SK-MEL-5 (cell line): ENCODE data around the gene UBN2. TPM values are rescaled to one million over a fixed set of nuclear protein-coding genes. Genes with fewer than 3 reads are reported as not detected.
"Not testable (repeated sequence)": the region's sequence is repeated elsewhere in the genome, so short reads cannot be mapped to it uniquely, and the experiment has no call there.

Source experiments
- DNase-seq: peaks from one replicate; pipeline ENCODE4 v3.0.0-alpha.2; 2016; ENCODE audit warnings: low read depth, low spot score
- in situ Hi-C: cut with HindIII; loops from 2 replicates; pipeline ENCODE4 v1.10.0; 2016; ENCODE audit warnings: low sequenced_read_pairs, high pct_unique_total_duplicates, low pct_unique_long_range_greater_than_20kb
- polyA plus RNA-seq, 2 experiments: library from polyadenylated mRNA; depleted of rRNA; stranded (reverse); fragments of >200 nt; gene quantifications; 2 replicates each; pipeline ENCODE4 v1.2.3, GENCODE V29; 2015
- total RNA-seq: library from RNA; depleted of rRNA; stranded (reverse); fragments of >200 nt; shearing (Covaris generic); gene quantifications from 2 replicates; pipeline ENCODE4 v1.2.3, GENCODE V29; 2014; rRNA removed

The UBN2 gene
- total RNA-seq: 4.5 and 5.4 TPM in 2 replicates
- polyA plus RNA-seq (2015; cell fraction: cytosol; rRNA removed): 2.8 and 4.7 TPM in 2 replicates
- polyA plus RNA-seq (2015; cell fraction: nucleus; rRNA removed): 13.8 and 14.2 TPM in 2 replicates

DNA sequence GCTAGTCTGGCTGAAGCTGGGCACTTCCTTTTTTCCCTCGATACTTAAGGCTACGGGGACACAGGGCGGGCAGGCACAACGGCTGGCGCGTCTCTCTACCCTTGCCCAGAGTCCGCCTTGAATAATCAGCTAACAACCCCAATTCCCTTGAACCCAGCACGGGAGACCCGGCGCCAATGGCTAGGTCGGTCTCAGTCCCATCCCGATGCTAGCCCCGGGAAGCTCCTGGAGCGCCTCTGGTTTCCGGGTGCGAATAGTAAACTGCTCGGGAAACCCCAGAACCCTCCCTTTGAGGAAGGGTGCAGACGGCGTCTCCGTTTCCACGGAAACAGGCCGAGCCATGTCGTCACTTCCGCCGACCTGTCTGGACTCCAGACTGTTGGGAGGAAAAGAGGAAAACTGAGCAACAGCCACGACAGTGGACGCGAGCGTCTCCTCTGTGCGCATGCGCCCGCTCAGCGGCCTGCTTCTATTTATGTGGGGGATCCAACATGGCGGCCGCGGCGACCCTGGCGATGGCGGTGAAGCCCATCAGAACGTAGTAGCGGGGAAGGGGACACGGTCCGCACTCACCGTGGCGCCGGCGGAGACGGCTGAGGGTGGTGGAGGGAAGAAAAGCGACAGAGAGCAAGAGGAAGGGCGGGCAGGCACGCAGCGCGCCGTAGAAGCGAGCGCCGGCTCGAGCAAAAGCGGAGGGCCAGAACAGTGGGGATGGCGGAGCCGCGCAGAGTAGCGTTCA is at the start of gene UBN2:
Gene UBN2 (plus strand): TSS at position 464 of the 739 bp plus-strand sequence. CDS start 248 bp downstream, at position 712.
- in situ Hi-C loops: no loop called here
- DNase-seq: peak; percentile 99

- DNase-seq: no peak
- in situ Hi-C loops: no loop called here
These were observed 49.6 kb upstream of the UBN2 start for GRCh38 chr7:139181404-139181803.

DNA sequence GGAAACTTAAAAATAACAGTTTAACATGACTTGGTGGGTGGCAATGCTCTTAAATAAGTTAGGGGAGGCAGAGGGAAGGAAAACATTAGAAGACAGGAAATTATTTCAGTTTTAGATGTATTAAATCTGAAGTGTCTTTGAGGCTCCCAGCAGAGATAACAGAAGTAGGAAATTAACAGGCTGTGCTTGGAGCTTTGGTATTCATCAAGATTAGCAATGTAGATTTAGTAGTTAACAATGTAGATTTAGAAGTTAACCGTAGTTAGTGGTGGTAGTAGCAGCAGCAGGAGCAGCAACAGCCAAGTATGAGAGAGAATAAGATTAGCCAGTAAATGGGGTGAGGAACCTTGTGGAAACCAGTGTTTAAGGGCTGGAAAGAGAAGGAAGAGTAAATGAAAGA is 48.7 kb upstream of the UBN2 start:
- DNase-seq: no peak
- in situ Hi-C loops: no loop called here

DNA sequence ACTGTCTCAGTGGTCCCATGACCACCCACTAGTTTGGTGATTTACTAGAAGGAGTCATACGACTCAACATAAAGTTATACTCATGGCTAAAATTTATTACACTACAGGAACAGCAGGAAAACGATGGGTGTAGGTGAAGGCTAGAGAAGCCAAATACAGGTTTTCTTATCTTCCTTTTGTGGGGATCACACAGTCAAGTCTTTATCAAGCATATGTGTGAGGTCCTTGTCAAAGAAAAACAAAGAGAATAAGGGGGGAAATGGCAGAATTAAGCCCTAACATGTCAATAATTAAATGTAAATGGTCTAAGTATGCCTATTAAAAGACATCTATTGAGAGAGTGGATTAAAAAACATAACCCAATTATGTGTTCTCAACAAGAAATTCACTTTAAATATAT is 47.8 kb upstream of the UBN2 start:
- in situ Hi-C loops: no loop called here
- DNase-seq: no peak

GRCh38 chr7:139183878-139184338 is 47.1 kb upstream of the UBN2 start:
- in situ Hi-C loops: no loop called here
- DNase-seq: no peak

DNA sequence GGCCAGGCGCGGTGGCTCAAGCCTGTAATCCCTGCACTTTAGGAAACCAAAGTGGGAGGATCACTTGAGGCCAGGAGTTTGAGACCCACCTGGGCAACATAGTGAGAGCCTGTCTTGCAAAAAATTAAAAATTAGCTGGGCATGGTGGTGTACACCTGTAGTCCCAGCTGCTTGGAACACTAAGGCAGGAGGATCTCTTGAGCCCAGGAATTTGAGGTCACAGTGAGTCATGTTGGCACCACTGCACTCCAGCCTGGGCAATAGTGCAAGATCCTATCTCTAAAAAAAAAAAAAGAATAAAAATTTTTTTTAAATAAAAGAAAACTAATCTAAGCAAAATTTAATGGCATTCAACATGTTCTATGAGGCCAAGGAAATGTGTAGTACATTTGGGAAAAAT is 44.9 kb upstream of the UBN2 start:
- no peak for DNase-seq
- in situ Hi-C loops: no loop called here

DNA sequence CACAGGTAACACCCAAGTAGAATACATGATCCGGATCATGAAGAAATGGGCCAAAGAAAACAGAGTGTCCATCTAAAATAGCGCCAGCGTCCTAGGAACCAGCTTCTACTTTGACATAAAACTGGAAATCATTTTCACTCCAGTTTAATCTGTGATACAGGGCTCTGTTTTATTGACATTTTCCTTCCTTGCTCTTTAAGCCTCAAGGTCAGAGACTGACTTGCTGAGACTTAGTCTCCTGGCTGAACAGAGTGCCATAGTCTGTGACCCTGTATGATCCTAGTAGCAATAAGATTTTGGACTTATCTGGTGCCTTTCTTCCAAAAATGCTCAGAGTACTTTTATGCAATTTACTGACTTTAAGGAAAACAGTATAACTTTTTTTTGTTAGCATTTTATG is 41.7 kb upstream of the UBN2 start:
- DNase-seq: no peak
- in situ Hi-C loops: no loop called here

GRCh38 chr7:139192014-139192706 is 38.9 kb upstream of the UBN2 start:
- in situ Hi-C loops: no loop called here

DNA sequence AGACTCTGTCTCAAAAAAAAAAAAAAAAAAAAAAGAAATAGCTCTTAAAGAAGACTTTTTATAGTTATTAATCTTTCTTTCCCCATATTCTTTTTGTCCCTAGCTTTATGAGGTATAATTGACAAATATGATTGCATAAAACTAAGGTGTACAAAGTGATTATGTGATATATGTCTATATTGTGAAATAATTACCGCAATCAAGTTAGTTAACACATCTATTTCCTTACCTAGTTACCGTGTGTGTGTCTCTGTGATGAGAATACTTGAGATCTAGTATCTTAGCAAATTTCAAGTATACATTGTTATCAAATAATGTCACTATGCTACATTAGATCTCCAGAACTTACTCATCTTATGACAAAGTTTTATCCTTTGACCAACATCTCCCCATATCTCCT is 30.7 kb upstream of the UBN2 start:
- in situ Hi-C loops: no loop called here
- DNase-seq: no peak

More at GRCh38 chr7:139192014-139192706, 38.9 kb upstream of the UBN2 start:
- no peak for DNase-seq

DNA sequence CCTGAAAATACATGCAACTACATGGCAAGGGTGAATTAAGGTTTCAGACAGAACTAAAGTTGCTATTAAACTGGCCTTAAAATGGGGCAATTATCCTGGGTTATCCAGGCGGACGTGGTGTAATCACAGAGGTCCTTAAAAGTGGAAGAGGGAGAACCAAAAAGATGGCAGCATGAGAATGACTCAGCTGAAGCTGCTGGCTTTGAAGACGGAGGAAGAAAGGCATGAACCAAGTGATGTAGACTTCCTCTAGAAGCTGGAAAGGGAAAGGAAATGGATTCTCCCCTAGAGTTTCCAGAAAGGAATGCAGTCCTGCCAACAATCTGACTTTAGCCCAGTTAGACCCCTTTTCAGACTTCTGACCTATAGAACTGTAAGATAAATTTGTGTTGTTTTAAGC is 27.0 kb upstream of the UBN2 start:
- DNase-seq: peak; percentile 30
- in situ Hi-C loops: no loop called here

DNA sequence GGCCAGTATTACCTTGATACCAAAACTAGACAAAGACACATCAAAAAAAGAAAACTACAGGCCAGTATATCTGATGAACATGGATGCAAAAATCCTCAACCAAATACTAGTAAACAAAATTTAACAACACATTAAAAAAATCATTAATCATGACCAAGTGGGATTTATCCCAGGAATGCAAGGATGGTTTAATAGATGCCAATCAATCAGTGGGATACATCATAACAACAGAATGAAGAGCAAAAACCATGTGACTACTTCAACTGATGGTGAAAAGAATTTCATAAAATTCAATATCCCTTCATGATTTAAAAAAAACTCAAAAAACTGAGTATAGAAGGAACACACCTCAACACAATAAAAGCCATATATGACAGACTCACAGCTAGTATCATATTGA is 25.2 kb upstream of the UBN2 start:
- no peak for DNase-seq
- in situ Hi-C loops: no loop called here

GRCh38 chr7:139212133-139212532 is 18.9 kb upstream of the UBN2 start:
- DNase-seq: no peak
- in situ Hi-C loops: no loop called here

DNA sequence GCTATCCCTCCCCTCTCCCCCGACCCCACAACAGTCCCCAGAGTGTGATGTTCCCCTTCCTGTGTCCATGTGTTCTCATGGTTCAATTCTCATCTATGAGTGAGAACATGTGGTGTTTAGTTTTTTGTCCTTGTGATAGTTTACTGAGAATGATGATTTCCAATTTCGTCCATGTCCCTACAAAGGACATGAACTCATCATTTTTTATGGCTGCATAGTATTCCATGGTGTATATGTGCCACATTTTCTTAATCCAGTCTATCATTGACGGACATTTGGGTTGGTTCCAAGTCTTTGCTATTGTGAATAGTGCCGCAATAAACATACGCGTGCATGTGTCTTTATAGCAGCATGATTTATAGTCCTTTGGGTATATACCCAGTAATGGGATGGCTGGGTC is 17.5 kb upstream of the UBN2 start:
- DNase-seq, in situ Hi-C loops: not testable (repeated sequence)

DNA sequence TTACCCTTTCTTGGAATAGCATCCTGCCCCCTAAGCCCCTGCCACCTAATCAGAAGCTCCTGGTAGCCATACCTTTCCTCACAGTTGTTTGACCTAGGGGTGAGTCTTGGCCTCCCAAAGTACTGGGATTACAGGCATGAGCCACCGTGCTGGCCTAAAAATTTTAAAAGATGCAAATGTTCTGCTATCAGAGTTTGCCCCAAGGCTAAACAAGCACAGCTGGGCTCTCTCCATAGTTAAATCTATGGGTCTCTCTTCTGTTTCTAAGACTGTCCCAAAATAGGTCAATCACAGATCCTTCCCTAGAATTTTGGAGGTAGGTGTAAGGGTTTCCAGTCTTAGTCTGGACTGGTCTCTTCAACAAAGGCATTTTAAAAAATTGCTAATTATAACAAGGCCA is 12.9 kb upstream of the UBN2 start:
- in situ Hi-C loops: no loop called here
- DNase-seq: no peak

DNA sequence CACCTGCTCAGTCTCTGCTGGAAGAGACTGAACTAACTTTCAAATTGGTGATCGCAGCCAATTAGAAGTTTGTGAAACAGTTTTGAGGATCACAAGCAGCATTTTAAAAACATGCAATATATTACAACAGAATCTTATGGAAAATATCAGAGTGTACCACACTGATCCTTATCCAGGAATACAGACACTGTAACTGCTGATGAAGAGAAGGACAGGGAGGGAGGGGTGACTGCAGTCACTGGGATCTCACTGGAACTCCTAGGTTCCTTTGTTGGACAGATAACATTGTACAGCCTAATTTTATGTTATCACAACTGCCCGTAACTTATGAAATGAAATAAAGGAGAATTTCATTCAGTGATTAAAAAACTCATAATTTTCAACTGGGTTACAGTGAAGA is 6.8 kb upstream of the UBN2 start:
- in situ Hi-C loops: no loop called here
- no peak for DNase-seq

DNA sequence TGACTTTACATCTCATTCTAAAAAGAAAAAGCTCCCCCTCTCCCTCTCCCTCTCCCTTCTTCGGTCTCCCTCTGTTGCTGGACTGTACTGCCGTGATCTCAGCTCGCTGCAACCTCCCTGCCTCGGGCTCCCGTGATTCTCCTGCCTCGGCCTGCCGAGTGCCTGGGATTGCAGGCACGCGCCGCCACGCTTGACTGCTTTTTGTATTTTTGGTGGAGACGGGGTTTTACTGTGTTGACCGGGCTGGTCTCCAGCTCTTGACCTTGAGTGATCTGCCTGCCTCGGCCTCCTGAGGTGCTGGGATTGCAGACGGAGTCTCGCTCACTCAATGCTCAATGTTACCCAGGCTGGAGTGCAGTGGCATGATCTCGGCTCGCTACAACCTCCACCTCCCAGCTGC is 6.2 kb upstream of the UBN2 start:
- DNase-seq, in situ Hi-C loops: not testable (repeated sequence)

GRCh38 chr7:139225286-139226157 is 5.5 kb upstream of the UBN2 start:
- DNase-seq, in situ Hi-C loops: not testable (repeated sequence)

GRCh38 chr7:139226158-139226515 is 4.9 kb upstream of the UBN2 start:
- DNase-seq, in situ Hi-C loops: not testable (repeated sequence)
